Body of pancreas (tissue), 4 donors: Measurements from ENCODE around the gene RNF111. TPM values are rescaled to one million over a fixed set of nuclear protein-coding genes. Genes with fewer than 3 reads are reported as not detected.
A peak's percentile ranks its signal among the peaks of the same experiment; 100 is the strongest.

Experiments
- ATAC-seq: fragments of 150-250 bp; one replicate; pipeline ENCODE4 v1.9.1; 2016
- DNase-seq, 4 donors: peaks; one replicate each; pipeline ENCODE4 v3.0.0-alpha.2; 2019
- H3K27ac ChIP-seq, 4 donors: fragments of 200-600 bp; sonication (generic); 1 replicate in 3 of 4; 2 replicates in 1 of 4; pipeline versions ENCODE4 v1.5.1 to v1.6.1; 2016 to 2019; ENCODE audit warnings: mild to moderate bottlenecking in 1 of 4, mixed read lengths in 1 of 4, moderate library complexity in 1 of 4
- H3K27me3 ChIP-seq, 2 donors: fragments of 200-600 bp; sonication (generic); one replicate each; pipeline ENCODE4 v1.6.0; 2016; ENCODE audit warnings: mild to moderate bottlenecking in 1 of 2
- H3K36me3 ChIP-seq, 2 donors: fragments of 200-600 bp; sonication (generic); replicated peaks in 1 of 2; 2 replicates each; pipeline ENCODE4 v1.5.1; 2016; ENCODE audit warnings: low read depth in 2 of 2; ENCODE audit not compliant: insufficient read depth in 1 of 2
- H3K4me1 ChIP-seq: fragments of 200-600 bp; sonication (generic); one replicate; pipeline ENCODE4 v1.6.0; 2016
- H3K4me3 ChIP-seq, 2 donors: fragments of 200-600 bp; sonication (generic); 1 replicate in 1 of 2; 2 replicates in 1 of 2; pipeline ENCODE4 v1.5.1; 2016 to 2019
- H3K9me3 ChIP-seq, 3 donors: fragments of 200-600 bp; sonication (generic); 1 replicate in 2 of 3; 2 replicates in 1 of 3; pipeline ENCODE4 v1.5.1; 2016
- CTCF ChIP-seq, 7 experiments: fragments of 450-650 bp in 4 of 7; fragments of 200-600 bp in 3 of 7; sonication (generic) in 3 of 7; IDR thresholded peaks; one replicate each; pipeline ENCODE4 v1.5.1; 2016 to 2019; ENCODE audit warnings: antibody characterized with exemption in 7 of 7
- POLR2A ChIP-seq, 3 donors: fragments of 450-650 bp; IDR thresholded peaks; one replicate each; pipeline ENCODE4 v1.6.1; 2016; ENCODE audit warnings: antibody characterized with exemption in 3 of 3, mild to moderate bottlenecking in 2 of 3
- whole genome bisulfite sequencing, 2 donors: methylation state at CpG; one replicate each; pipeline ENCODE4 v1.1.5; 2017; 5-methylcytosine and 5-hydroxymethylcytosine counted together
- intact Hi-C: fragments of 100-400 bp; cut with DNase I; formaldehyde crosslinking; loops from one replicate; pipeline ENCODE4 v1.15.1; 2023
- total RNA-seq, 2 donors: library from RNA; depleted of rRNA; stranded (reverse); fragments of >200 nt; gene quantifications; one replicate each; pipeline ENCODE4 v1.1.0, GENCODE V29; 2016

Gene RNF111
- total RNA-seq, 2 donors from 2014 or later: 6.9 to 22.8 TPM

GRCh38 chr15:59104912-59105732 is 117.7 kb downstream of the RNF111 start, which contains the start of gene CCNB2:
TSS of gene CCNB2 (plus strand) at chr15:59105146. CDS start at chr15:59105269, 123 bp downstream.
- Histone ChIP-seq H3K27me3 (no peaks in the 10 kb centered on the region), H3K27ac (peak within 1 kb of the TSS in 2 of 4 donors; percentile 15 to 64), H3K4me1 (peaks cover 5% of the 10 kb centered on the region), H3K4me3 (peak within 1 kb of the TSS; percentile 43 to 52), H3K9me3 (no peaks in the 10 kb centered on the region), H3K36me3 (no peaks in the 10 kb centered on the region)
- intact Hi-C loops: no loop called here
- DNase-seq (peak; percentile 78 to 89 (median 84)), ATAC-seq (peak; percentile 99)
- 0 to 1% methylated on average over 33 to 57 of the region's 57 CpGs for WGBS, 2 donors
- peak in 1 of 3 donors; percentile 20 for TF ChIP-seq POLR2A (IDR thresholded peaks at IDR 0.05)
- TF ChIP-seq CTCF (IDR thresholded peaks at IDR 0.05): no peak

GRCh38 chr15:59105854-59106253 is 118.4 kb downstream of the RNF111 start:
- intact Hi-C loops: no loop called here
- DNase-seq: no peak

GRCh38 chr15:59111251-59111650 is 123.8 kb downstream of the RNF111 start:
- 81 to 83% methylated on average over 4 of the region's 4 CpGs for WGBS, 2 donors
- Histone ChIP-seq H3K27me3 (no peaks in the 10 kb centered on the region), H3K4me1 (no peaks in the 10 kb centered on the region), H3K9me3 (no peaks in the 10 kb centered on the region), H3K36me3 (no peaks in the 10 kb centered on the region), H3K4me3 (no peak overlapping the region), H3K27ac (no peak overlapping the region)
- intact Hi-C loops: no loop called here
- no peak for ATAC-seq
- no peak for TF ChIP-seq POLR2A (IDR thresholded peaks at IDR 0.05)
- no peak for TF ChIP-seq CTCF (IDR thresholded peaks at IDR 0.05)
- DNase-seq: no peak

More at GRCh38 chr15:59105854-59106253, 118.4 kb downstream of the RNF111 start:
- Histone ChIP-seq H3K4me3 (no peak overlapping the region), H3K9me3 (no peaks in the 10 kb centered on the region), H3K36me3 (no peaks in the 10 kb centered on the region), H3K27me3 (no peaks in the 10 kb centered on the region), H3K27ac (no peak overlapping the region), H3K4me1 (peaks cover 5% of the 10 kb centered on the region)
- no peak for ATAC-seq
- whole genome bisulfite sequencing, 2 donors: 46 to 53% methylated on average over 2 of the region's 2 CpGs
- TF ChIP-seq CTCF (IDR thresholded peaks at IDR 0.05) (no peak), POLR2A (IDR thresholded peaks at IDR 0.05) (no peak)

GRCh38 chr15:59115047-59115446 is 127.6 kb downstream of the RNF111 start:
- intact Hi-C loops: no loop called here
- Histone ChIP-seq H3K36me3 (no peaks in the 10 kb centered on the region), H3K9me3 (no peaks in the 10 kb centered on the region), H3K4me3 (no peak overlapping the region), H3K27ac (no peak overlapping the region), H3K4me1 (no peaks in the 10 kb centered on the region), H3K27me3 (no peaks in the 10 kb centered on the region)
- ATAC-seq (no peak), DNase-seq (no peak)
- TF ChIP-seq POLR2A (IDR thresholded peaks at IDR 0.05) (no peak), CTCF (IDR thresholded peaks at IDR 0.05) (no peak)
- WGBS, 2 donors: 59 to 66% methylated on average over 2 of the region's 2 CpGs
